SK-N-MC (cell line): ENCODE data around the gene OTUD5.

Experiments
- DNase-seq: peaks from one replicate; pipeline ENCODE4 v3.0.0-alpha.2; 2011; ENCODE audit warnings: low read depth, low spot score
- H3K27ac ChIP-seq: fragments of 200-600 bp; sonication (generic); 2 replicates; pipeline ENCODE4 v1.5.1; 2016; ENCODE audit warnings: mixed run types
- H3K36me3 ChIP-seq: fragments of 200-600 bp; sonication (generic); 2 replicates; pipeline ENCODE4 v1.6.1; 2017; ENCODE audit warnings: antibody characterized with exemption, low read length, mixed read lengths; ENCODE audit not compliant: insufficient read depth
- H3K4me3 ChIP-seq: fragments of 200-600 bp; sonication (generic); 2 replicates; pipeline ENCODE4 v1.5.1; 2016
- H3K9ac ChIP-seq: fragments of 200-600 bp; sonication (generic); 2 replicates; pipeline ENCODE4 v1.8.0; 2017; ENCODE audit warnings: mixed run types, mixed read lengths; ENCODE audit not compliant: insufficient read length
- H3K9me3 ChIP-seq: fragments of 200-600 bp; sonication (generic); 2 replicates; pipeline ENCODE4 v1.6.1; 2017; ENCODE audit warnings: low read depth, mild to moderate bottlenecking, antibody characterized with exemption, low read length, moderate library complexity, mixed read lengths
- EZH2 ChIP-seq: fragments of 200-600 bp; sonication (generic); IDR thresholded peaks from one replicate; pipeline ENCODE4 v1.6.1; 2017; ENCODE audit warnings: antibody characterized with exemption
- FOXP2 ChIP-seq: optimal IDR thresholded peaks from 2 replicates; pipeline ENCODE3; 2011; ENCODE audit warnings: mild to moderate bottlenecking, moderate library complexity; ENCODE audit not compliant: insufficient read depth; ENCODE audit errors: extremely low read length, control extremely low read depth
- POLR2AphosphoS5 ChIP-seq: IDR thresholded peaks from 2 replicates; pipeline ENCODE4 v1.6.1; 2012; ENCODE audit warnings: mild to moderate bottlenecking, low read depth, low read length, borderline replicate concordance

The OTUD5 gene

GRCh38 chrX:48904180-48904579 lies 53.2 kb downstream of the OTUD5 start:
- TF ChIP-seq POLR2AphosphoS5 (peak; percentile 11; the same call in 1 of the 2 replicates), FOXP2 (no peak)
- no peak for DNase-seq
- H3K27ac ChIP-seq = no peak overlapping the region
- H3K9ac ChIP-seq = no peak overlapping the region
- peaks cover 22% of the 10 kb centered on the region; the same call in 1 of the 2 replicates for H3K36me3 ChIP-seq
- no peak overlapping the region for H3K4me3 ChIP-seq
- no peaks in the 10 kb centered on the region for H3K9me3 ChIP-seq

- H3K27ac ChIP-seq = no peak overlapping the region
- DNase-seq = no peak
- peaks cover 22% of the 10 kb centered on the region; the same call in 1 of the 2 replicates for H3K36me3 ChIP-seq
These were observed 54.1 kb downstream of the OTUD5 start for GRCh38 chrX:48903290-48903689.

GRCh38 chrX:48902776-48903175 lies 54.6 kb downstream of the OTUD5 start:
- TF ChIP-seq POLR2AphosphoS5 (peak; percentile 27; the same call in 1 of the 2 replicates), EZH2 (no peak), FOXP2 (no peak)
- Histone ChIP-seq H3K4me3 (no peak overlapping the region), H3K27ac (no peak overlapping the region), H3K36me3 (peaks cover 22% of the 10 kb centered on the region; the same call in 1 of the 2 replicates), H3K9ac (no peak overlapping the region), H3K9me3 (no peaks in the 10 kb centered on the region)
- DNase-seq = no peak

More at GRCh38 chrX:48903290-48903689, 54.1 kb downstream of the OTUD5 start:
- no peak overlapping the region for H3K9ac ChIP-seq
- no peak for TF ChIP-seq FOXP2
- TF ChIP-seq EZH2 = no peak
- no peak for TF ChIP-seq POLR2AphosphoS5
- H3K4me3 ChIP-seq = no peak overlapping the region
- no peaks in the 10 kb centered on the region for H3K9me3 ChIP-seq

- H3K9me3 ChIP-seq = no peaks in the 10 kb centered on the region
These were observed 55.3 kb downstream of the OTUD5 start for GRCh38 chrX:48902135-48902534.

GRCh38 chrX:48901069-48901468 lies 56.3 kb downstream of the OTUD5 start:
- Histone ChIP-seq H3K27ac (no peak overlapping the region), H3K4me3 (no peak overlapping the region), H3K36me3 (peaks cover 22% of the 10 kb centered on the region; the same call in 1 of the 2 replicates), H3K9me3 (no peaks in the 10 kb centered on the region), H3K9ac (no peak overlapping the region)
- TF ChIP-seq POLR2AphosphoS5 (no peak), EZH2 (no peak), FOXP2 (no peak)
- DNase-seq = no peak

More at GRCh38 chrX:48902135-48902534, 55.3 kb downstream of the OTUD5 start:
- H3K4me3 ChIP-seq = no peak overlapping the region
- H3K36me3 ChIP-seq = peaks cover 22% of the 10 kb centered on the region; the same call in 1 of the 2 replicates
- no peak for DNase-seq
- TF ChIP-seq EZH2 (no peak), FOXP2 (no peak), POLR2AphosphoS5 (no peak)
- no peak overlapping the region for H3K9ac ChIP-seq
- no peak overlapping the region for H3K27ac ChIP-seq

- Histone ChIP-seq H3K36me3 (peaks cover 22% of the 10 kb centered on the region; the same call in 1 of the 2 replicates), H3K9ac (no peak overlapping the region), H3K4me3 (no peak overlapping the region), H3K27ac (no peak overlapping the region), H3K9me3 (no peaks in the 10 kb centered on the region)
- TF ChIP-seq POLR2AphosphoS5 (no peak), EZH2 (no peak), FOXP2 (no peak)
- no peak for DNase-seq
These were observed 58.4 kb downstream of the OTUD5 start for GRCh38 chrX:48899078-48899410.

GRCh38 chrX:48897625-48898306 lies 59.6 kb downstream of the OTUD5 start, which contains the start of the genes PQBP1 and TIMM17B:
Gene PQBP1, plus strand, starts transcription at chrX:48897930. Its CDS starts 580 bp downstream, at chrX:48898510.
Gene TIMM17B, minus strand, starts transcription at chrX:48897768. Its CDS starts 19 bp downstream, at chrX:48897749.
- H3K9me3 ChIP-seq = no peaks in the 10 kb centered on the region
- H3K9ac ChIP-seq = peak within 1 kb of the TSS; percentile 87
- peak; percentile 89 for DNase-seq
- peak within 1 kb of the TSS; percentile 92 for H3K27ac ChIP-seq
- H3K36me3 ChIP-seq = peaks cover 17% of the 10 kb centered on the region; the same call in 1 of the 2 replicates
- peak within 1 kb of the TSS; percentile 91 for H3K4me3 ChIP-seq
- TF ChIP-seq FOXP2 (peak; percentile 28), POLR2AphosphoS5 (peak; percentile 89), EZH2 (no peak)

GRCh38 chrX:48897157-48897624 lies 60.2 kb downstream of the OTUD5 start:
- Histone ChIP-seq H3K9me3 (no peaks in the 10 kb centered on the region), H3K9ac (peak overlapping the region; percentile 87), H3K4me3 (peak overlapping the region; percentile 91), H3K36me3 (peaks cover 17% of the 10 kb centered on the region; the same call in 1 of the 2 replicates), H3K27ac (peak overlapping the region; percentile 92)
- TF ChIP-seq EZH2 (no peak), FOXP2 (no peak), POLR2AphosphoS5 (no peak)
- no peak for DNase-seq
